C4-2B (cell line): Measurements from ENCODE around the gene RPTOR.

Experiments used
- H3K27ac ChIP-seq: fragments of 450-650 bp; 2 replicates; pipeline ENCODE4 v1.5.1; 2017
- ZFX ChIP-seq: fragments of 450-650 bp; IDR thresholded peaks from 2 replicates; pipeline ENCODE4 v1.6.1; 2017
- TF ChIP-seq, protein P1 (sequence below): fragments of 450-650 bp; conservative IDR thresholded peaks from 2 replicates; pipeline ENCODE4 v1.5.1; 2017; ENCODE audit warnings: mild to moderate bottlenecking

The RPTOR gene

DNA sequence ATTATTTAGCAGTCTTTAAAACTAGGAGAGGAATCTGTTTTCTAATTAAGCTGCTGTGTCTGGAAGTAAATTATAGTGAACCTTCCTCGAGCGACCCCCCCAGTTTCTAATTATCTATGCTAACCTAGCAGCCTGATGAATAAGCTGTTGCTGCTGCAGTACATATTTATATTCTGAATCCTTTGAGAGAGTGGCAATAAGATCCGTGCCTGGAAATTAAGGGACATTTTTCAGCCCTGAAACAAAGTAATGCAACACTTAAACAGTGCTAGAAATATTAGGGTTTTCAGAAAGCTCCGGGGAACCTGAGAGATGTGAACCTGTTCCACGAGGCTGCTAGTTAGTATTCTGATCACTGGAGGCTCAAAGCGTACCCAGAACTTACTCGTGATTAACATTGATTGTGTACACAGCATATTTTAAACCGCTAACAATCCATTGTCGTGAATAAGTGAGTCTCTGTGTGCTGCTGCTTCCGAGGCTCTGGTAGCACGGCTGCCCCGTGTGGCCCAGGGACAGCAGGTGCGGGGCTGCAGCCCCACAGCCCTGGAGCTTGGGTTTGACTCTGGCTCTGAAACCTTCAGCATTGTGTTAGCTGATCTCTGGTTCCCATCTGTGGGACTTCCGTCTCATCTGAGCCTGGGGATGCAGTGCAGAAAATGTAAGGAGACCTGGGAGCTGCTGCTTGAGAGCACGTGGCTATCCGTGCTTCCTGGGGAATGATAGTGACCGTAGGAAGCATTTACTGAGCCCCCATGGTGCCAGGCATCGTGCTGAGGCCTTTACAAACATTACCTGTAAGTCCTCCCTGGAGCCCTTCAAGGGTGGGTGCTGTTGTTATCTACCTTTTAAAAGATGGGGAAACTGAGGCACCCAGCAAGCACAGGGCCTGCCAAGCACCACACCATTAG, 256.1 kb downstream of the RPTOR start:
- H3K27ac ChIP-seq, result no peak overlapping the region
- no peak for TF ChIP-seq ZFX
- TF ChIP-seq, protein P1, sequence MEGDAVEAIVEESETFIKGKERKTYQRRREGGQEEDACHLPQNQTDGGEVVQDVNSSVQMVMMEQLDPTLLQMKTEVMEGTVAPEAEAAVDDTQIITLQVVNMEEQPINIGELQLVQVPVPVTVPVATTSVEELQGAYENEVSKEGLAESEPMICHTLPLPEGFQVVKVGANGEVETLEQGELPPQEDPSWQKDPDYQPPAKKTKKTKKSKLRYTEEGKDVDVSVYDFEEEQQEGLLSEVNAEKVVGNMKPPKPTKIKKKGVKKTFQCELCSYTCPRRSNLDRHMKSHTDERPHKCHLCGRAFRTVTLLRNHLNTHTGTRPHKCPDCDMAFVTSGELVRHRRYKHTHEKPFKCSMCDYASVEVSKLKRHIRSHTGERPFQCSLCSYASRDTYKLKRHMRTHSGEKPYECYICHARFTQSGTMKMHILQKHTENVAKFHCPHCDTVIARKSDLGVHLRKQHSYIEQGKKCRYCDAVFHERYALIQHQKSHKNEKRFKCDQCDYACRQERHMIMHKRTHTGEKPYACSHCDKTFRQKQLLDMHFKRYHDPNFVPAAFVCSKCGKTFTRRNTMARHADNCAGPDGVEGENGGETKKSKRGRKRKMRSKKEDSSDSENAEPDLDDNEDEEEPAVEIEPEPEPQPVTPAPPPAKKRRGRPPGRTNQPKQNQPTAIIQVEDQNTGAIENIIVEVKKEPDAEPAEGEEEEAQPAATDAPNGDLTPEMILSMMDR, result no peak

DNA sequence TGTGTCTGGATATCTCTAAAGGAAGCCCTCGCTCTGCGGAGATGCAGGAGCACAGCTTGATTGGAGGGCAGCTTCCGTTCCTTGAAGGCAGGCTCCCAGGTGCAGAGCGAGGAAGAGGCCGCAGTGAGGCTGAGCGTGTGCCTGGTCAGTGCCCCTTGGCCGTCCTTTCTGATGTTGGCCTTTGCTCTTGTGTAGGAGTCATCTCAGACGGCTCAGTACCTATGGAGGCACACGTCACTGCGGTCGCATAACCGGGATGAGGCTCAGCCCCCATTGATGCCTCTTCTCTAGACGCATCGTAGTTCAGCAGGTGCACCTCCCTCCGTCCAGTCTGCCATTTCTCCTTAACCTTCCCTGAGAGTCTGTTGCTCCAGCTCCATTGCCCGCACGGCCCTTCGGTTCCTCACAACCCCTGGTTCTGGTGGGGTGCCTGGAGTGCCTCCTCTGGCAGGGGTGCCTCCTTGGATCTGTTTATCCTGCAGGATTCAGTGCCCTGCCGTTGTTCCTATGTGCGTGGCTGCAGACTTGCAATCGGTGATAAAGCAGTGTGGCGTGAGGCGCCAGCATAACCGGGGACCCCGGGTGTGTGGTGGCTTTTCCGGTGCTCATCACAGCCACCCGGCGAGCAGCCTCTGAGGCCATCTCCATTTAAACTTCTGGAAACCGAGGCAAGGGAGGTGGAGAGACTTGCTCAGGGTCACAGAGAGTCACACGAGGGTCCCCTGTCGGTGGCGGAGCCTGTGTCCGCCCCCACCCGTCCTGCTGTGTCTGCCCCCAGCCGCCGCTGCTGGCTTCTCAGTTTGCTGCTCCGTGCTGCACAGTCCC, 258.2 kb downstream of the RPTOR start:
- TF ChIP-seq ZFX, result no peak
- TF ChIP-seq, protein P1, result no peak
- H3K27ac ChIP-seq, result no peak overlapping the region

DNA sequence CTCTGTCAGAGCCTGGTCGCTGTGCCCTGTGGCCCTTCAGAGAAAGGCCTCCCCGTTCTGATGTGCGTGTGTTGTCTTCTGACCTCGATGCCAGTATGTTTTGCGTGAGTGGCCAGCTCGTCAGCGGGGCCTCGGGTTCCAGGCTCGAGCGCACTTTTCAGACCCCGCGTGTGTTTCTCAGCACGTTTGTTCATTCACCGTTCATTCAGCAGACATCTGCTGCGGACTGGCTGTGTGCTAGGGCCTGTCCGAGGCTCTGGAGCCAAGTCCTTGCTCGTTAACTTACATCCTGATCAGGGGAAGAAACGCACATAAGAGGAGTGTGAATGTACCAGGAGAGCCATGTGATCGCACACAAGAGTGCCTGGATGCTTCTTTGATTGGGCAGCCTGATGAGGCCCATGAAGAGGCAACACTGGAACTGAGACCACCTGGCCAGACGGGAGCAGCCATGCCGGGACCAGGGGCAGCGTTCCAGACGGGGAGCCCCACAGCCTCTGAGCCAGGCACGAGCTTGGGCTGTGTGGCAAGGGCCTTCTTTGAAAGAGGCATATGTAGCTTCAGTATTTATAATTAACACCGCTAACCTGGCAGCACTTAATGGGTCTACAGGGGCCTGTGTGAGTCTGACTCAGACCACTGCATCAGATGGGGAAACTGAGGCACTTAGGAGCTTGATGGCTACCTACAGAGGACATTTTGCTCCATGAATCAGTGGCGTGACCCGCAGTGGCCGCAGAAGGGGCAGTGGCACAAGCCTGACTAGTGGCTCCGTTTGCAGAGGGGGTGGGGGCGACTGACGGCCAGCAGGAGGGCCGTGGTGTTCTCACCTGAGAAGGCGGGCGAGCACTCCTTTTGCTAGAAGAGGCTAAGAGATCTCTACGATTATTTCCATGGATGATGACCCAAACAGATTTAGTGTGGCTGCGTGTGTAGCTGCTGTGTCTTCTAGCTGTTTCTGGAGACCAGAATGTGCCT, 259.1 kb downstream of the RPTOR start:
- H3K27ac ChIP-seq, result no peak overlapping the region
- TF ChIP-seq, protein P1, result no peak
- TF ChIP-seq ZFX, result no peak

DNA sequence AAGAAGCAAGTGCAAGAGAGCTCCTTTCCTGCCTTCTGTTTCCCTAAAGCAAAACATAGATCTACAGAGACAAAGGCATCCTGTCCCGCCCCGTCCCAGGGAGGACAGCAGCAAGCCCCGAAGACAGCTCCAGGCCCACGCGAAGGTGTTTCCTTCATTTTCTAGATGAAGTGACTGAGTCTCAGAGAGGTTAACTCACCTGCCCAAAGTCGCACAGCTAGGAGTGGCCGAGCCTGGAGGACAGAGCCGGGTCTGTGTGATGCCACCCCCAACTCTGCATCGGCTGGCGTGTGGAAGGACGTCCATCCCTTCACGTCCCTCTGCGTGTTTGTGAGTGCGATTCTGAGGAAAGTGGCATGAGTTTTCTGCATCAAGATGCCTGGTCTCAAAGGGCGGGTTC, 259.8 kb downstream of the RPTOR start:
- H3K27ac ChIP-seq, result no peak overlapping the region
- TF ChIP-seq, protein P1, result no peak
- no peak for TF ChIP-seq ZFX

DNA sequence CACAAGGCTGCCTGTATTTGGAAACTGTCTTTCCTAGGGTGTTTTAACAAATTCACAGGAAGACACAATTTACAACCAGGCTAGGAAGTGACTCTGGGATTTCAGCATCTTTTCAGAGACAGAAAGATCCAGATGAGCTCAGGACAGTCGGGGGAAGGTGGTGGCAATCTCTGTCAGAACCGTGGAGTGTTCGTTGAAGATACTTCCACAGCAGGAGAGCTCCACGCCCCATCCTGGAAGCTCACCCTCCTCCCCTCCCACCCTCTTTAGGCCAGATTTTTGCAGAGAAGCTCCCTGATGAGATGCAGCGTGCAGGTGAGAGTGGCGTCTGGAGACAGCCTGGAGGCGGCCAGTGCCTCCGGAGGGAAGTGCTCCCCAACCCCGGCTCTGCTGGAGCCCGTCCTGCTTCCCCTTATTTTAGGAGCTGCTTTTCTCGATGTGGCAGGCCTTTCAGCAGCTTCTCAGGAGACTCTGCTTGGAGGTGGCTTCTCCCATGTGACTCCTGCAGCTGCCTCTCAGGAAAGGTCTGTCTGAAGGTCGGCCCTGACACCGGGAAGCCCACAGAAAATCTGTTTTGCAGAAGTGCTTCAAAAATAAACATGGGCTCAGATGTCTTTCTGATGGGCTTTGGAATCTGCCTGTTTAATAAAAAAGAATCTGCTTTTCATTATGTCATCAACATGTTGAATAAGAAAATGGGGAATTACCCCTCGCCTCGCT, 260.6 kb downstream of the RPTOR start:
- no peak overlapping the region for H3K27ac ChIP-seq
- TF ChIP-seq, protein P1, result no peak

DNA sequence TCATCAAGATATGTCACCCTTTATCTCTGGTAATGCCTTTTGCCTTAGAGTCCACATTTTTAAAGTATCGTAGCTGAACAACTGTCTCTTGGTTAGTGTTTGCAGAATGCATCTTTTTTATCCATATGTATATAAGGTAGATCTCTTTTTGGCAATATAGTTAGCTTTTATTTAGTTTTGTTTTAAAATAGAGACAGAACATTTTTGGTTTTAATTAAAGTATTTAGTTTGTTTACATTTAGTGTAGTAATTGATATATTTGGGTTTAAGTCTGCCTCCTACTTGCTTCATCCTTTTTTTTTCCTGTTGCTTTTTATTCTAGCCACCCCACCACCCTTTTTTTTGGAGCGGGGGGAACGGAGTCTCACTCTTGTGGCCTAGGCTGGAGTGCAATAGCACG, 262.4 kb downstream of the RPTOR start:
- no peak overlapping the region for H3K27ac ChIP-seq
- TF ChIP-seq, protein P1, result no peak
- TF ChIP-seq ZFX, result no peak
